ENCODE results near the gene FHIT.

DNA sequence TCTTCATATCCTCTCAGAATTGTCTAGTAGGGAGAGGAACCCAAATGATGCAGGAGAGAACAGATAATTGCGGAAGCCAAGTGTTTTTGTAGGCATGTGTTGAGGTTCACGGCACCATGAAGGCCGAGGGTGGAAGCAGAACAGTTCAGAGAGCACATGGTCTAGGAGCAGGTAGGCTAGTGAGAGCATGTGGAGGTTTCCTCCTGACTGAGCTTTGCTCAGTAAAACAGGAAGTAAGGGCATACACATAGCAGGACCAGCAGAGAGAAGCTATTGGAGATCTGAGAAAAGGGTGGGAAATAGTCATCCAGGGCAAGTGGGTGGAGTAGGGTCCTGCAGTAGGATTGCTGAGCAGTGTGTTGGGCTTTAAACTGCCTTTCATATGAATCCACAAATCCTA lies 491.1 kb downstream of the FHIT start:
- TF ChIP-seq EP300 (IDR thresholded peaks at IDR 0.05) (no peak), POLR2A (IDR thresholded peaks at IDR 0.05; ENCODE audit: low read depth) (no peak), POLR2AphosphoS5 (IDR thresholded peaks at IDR 0.05) (no peak)
- TF ChIP-seq, protein P1, sequence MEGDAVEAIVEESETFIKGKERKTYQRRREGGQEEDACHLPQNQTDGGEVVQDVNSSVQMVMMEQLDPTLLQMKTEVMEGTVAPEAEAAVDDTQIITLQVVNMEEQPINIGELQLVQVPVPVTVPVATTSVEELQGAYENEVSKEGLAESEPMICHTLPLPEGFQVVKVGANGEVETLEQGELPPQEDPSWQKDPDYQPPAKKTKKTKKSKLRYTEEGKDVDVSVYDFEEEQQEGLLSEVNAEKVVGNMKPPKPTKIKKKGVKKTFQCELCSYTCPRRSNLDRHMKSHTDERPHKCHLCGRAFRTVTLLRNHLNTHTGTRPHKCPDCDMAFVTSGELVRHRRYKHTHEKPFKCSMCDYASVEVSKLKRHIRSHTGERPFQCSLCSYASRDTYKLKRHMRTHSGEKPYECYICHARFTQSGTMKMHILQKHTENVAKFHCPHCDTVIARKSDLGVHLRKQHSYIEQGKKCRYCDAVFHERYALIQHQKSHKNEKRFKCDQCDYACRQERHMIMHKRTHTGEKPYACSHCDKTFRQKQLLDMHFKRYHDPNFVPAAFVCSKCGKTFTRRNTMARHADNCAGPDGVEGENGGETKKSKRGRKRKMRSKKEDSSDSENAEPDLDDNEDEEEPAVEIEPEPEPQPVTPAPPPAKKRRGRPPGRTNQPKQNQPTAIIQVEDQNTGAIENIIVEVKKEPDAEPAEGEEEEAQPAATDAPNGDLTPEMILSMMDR (IDR thresholded peaks at IDR 0.05) = no peak

All from esophagus muscularis mucosa (tissue), 4 donors.